ENCODE results near the gene TIMP1. TPM values are rescaled to one million over a fixed set of nuclear protein-coding genes. Genes with fewer than 3 reads are reported as not detected.

Gene TIMP1
- total RNA-seq, 1 experiment from 2014 or later = 3.9 TPM

DNA sequence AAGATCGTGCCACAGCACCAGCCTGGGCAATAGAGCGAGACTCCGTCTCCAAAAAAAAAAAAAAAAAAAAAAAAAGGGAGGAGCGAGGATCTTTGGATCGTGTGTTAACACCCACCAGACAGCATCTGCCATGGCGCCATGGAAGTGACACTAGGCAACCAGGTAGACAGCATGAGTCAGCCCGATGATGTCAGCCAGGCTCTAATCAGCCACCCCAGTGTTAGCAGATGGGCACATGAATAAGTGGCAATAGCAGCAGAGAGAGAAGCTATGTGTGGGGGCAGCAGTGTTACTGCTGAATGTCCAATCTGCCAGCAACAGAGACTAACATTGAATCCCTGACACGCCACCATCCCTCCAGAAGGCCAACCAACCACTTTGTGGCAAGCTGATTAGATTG, 30.8 kb downstream of the TIMP1 start:
- Histone ChIP-seq H3K4me1 (no peaks in the 10 kb centered on the region), H3K4me3 (ENCODE audit: low read depth, low read length) (no peak overlapping the region), H3K27me3 (replicated peaks; ENCODE audit: control insufficient read depth, insufficient read depth, low read length) (no peaks in the 10 kb centered on the region), H3K9me3 (no peaks in the 10 kb centered on the region), H3K36me3 (ENCODE audit: control insufficient read depth, insufficient read depth, low read length) (no peaks in the 10 kb centered on the region)
- Mint-ChIP-seq H3K36me3 (ENCODE audit: insufficient read depth, unreplicated experiment) (no peaks in the 10 kb centered on the region), H3K27me3 (ENCODE audit: insufficient read depth, unreplicated experiment) (no peaks in the 10 kb centered on the region), H3K4me3 (ENCODE audit: unreplicated experiment) (no peak overlapping the region), H3K27ac (ENCODE audit: unreplicated experiment) (no peak overlapping the region), H3K4me1 (ENCODE audit: low read depth, unreplicated experiment) (no peaks in the 10 kb centered on the region), H3K9me3 (ENCODE audit: unreplicated experiment) (no peaks in the 10 kb centered on the region)
- DNase-seq = no peak
- no peak for TF ChIP-seq CTCF (IDR thresholded peaks at IDR 0.05; ENCODE audit: insufficient read depth in 1 of 2, low read depth in 1 of 2, low read length in 1 of 2, severe bottlenecking in 1 of 2, unreplicated experiment in 1 of 2)
- ChIA-PET POLR2A (no interaction called here), CTCF (no interaction called here)
- BruUV-seq (replicated peaks) = no TSS peak
- intact Hi-C loops (cut with micrococcal nuclease; ENCODE audit: unreplicated experiment) = no loop called here

- no peak overlapping the region for H3K4me3 ChIP-seq (ENCODE audit: low read depth, low read length)
- BruUV-seq (replicated peaks) = no TSS peak
- H3K4me1 Mint-ChIP-seq (ENCODE audit: low read depth, unreplicated experiment) = no peaks in the 10 kb centered on the region
- no peaks in the 10 kb centered on the region for H3K27me3 Mint-ChIP-seq (ENCODE audit: insufficient read depth, unreplicated experiment)
- H3K27ac Mint-ChIP-seq (ENCODE audit: unreplicated experiment) = no peak overlapping the region
- no peak overlapping the region for H3K4me3 Mint-ChIP-seq (ENCODE audit: unreplicated experiment)
- ChIA-PET CTCF (no interaction called here), POLR2A (no interaction called here)
- no peak for TF ChIP-seq CTCF (IDR thresholded peaks at IDR 0.05; ENCODE audit: insufficient read depth in 1 of 2, low read depth in 1 of 2, low read length in 1 of 2, severe bottlenecking in 1 of 2, unreplicated experiment in 1 of 2)
- H3K9me3 Mint-ChIP-seq (ENCODE audit: unreplicated experiment) = no peaks in the 10 kb centered on the region
- no peaks in the 10 kb centered on the region for H3K36me3 ChIP-seq (ENCODE audit: control insufficient read depth, insufficient read depth, low read length)
- no peaks in the 10 kb centered on the region for H3K27me3 ChIP-seq (replicated peaks; ENCODE audit: control insufficient read depth, insufficient read depth, low read length)
- DNase-seq = no peak
- no peaks in the 10 kb centered on the region for H3K36me3 Mint-ChIP-seq (ENCODE audit: insufficient read depth, unreplicated experiment)
- H3K9me3 ChIP-seq = no peaks in the 10 kb centered on the region
- H3K4me1 ChIP-seq = no peaks in the 10 kb centered on the region
- intact Hi-C loops (cut with micrococcal nuclease; ENCODE audit: unreplicated experiment) = no loop called here
These were observed 32.4 kb downstream of the TIMP1 start for GRCh38 chrX:47614618-47615017.

- no peak for DNase-seq
- peaks cover 7% of the 10 kb centered on the region for H3K36me3 Mint-ChIP-seq (ENCODE audit: insufficient read depth, unreplicated experiment)
- no peaks in the 10 kb centered on the region for H3K9me3 Mint-ChIP-seq (ENCODE audit: unreplicated experiment)
- intact Hi-C loops (cut with micrococcal nuclease; ENCODE audit: unreplicated experiment) = no loop called here
- ChIA-PET POLR2A (no interaction called here), CTCF (no interaction called here)
- H3K4me1 ChIP-seq = no peaks in the 10 kb centered on the region
- no peaks in the 10 kb centered on the region for H3K27me3 ChIP-seq (replicated peaks; ENCODE audit: control insufficient read depth, insufficient read depth, low read length)
- no peak overlapping the region for H3K27ac Mint-ChIP-seq (ENCODE audit: unreplicated experiment)
- no peaks in the 10 kb centered on the region for H3K4me1 Mint-ChIP-seq (ENCODE audit: low read depth, unreplicated experiment)
- no peaks in the 10 kb centered on the region for H3K36me3 ChIP-seq (ENCODE audit: control insufficient read depth, insufficient read depth, low read length)
- no TSS peak for BruUV-seq (replicated peaks)
- no peak overlapping the region for H3K4me3 ChIP-seq (ENCODE audit: low read depth, low read length)
- H3K4me3 Mint-ChIP-seq (ENCODE audit: unreplicated experiment) = no peak overlapping the region
- H3K9me3 ChIP-seq = no peaks in the 10 kb centered on the region
- TF ChIP-seq CTCF (IDR thresholded peaks at IDR 0.05; ENCODE audit: insufficient read depth in 1 of 2, low read depth in 1 of 2, low read length in 1 of 2, severe bottlenecking in 1 of 2, unreplicated experiment in 1 of 2) = no peak
- peaks cover 3% of the 10 kb centered on the region for H3K27me3 Mint-ChIP-seq (ENCODE audit: insufficient read depth, unreplicated experiment)
These were observed 36.8 kb downstream of the TIMP1 start for GRCh38 chrX:47618923-47619485.

All from Caco-2 (cell line).